Hepatocyte (in vitro differentiated cells): ENCODE results near the gene MOK.

ENCODE experiments used
- EZH2 ChIP-seq: fragments of 200-600 bp; sonication (generic); IDR thresholded peaks from 2 replicates; pipeline ENCODE4 v1.6.1; 2016; ENCODE audit warnings: antibody characterized with exemption, mild to moderate bottlenecking, borderline replicate concordance
- EZH2phosphoT487 ChIP-seq: fragments of 200-600 bp; sonication (generic); IDR thresholded peaks from one replicate; pipeline ENCODE4 v1.6.1; 2018; ENCODE audit warnings: antibody characterized with exemption, mild to moderate bottlenecking, low read depth, moderate library complexity; ENCODE audit not compliant: unreplicated experiment, severe bottlenecking
- TF ChIP-seq, protein P1 (sequence below): fragments of 200-600 bp; sonication (generic); IDR thresholded peaks from 2 replicates; pipeline ENCODE4 v1.5.1; 2016; ENCODE audit warnings: antibody characterized with exemption, mild to moderate bottlenecking; ENCODE audit not compliant: poor library complexity

DNA sequence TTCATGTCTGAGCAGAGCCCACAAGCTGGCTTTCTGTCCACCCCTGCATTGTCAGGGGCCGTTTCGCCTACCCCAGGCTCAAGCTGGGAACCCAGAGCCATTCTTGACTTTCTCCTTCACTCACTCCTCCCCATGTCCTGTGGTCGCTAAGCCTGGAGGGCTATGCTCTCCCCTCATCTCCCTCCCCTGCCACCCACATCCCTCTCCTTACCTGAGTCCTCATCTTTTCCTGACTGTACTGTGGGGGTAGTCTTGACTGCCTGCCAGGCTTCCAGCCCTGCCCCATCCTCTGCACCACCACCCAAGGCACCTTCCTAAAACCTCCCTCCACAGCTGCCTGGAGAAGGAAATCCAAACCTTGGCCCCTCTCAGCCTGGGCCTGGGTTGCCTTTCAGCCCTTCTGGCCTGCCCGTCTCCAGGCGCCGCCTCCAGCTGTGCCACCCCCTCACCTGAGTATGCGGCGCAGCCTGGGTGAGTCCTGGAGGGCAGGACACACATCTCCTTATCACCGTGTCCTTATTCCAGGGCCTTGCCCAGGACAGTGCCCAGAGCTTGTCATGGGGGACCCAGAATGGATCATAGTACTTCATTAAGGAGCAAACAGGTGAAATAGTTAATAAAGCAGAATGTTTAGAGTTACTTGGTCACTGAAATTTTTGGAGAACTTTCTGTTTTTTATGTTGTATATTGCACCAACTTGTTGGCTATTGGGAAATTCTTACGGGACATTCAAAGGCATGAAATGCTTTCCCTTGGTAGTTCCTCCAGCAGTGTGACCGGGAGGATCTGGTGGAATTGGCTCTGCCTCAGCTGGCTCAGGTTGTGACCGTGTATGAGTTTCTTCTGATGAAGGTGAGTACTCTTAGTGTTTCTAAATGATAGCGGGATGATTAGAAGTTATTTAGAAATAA is 29.1 kb upstream of the MOK start:
- TF ChIP-seq, protein P1, sequence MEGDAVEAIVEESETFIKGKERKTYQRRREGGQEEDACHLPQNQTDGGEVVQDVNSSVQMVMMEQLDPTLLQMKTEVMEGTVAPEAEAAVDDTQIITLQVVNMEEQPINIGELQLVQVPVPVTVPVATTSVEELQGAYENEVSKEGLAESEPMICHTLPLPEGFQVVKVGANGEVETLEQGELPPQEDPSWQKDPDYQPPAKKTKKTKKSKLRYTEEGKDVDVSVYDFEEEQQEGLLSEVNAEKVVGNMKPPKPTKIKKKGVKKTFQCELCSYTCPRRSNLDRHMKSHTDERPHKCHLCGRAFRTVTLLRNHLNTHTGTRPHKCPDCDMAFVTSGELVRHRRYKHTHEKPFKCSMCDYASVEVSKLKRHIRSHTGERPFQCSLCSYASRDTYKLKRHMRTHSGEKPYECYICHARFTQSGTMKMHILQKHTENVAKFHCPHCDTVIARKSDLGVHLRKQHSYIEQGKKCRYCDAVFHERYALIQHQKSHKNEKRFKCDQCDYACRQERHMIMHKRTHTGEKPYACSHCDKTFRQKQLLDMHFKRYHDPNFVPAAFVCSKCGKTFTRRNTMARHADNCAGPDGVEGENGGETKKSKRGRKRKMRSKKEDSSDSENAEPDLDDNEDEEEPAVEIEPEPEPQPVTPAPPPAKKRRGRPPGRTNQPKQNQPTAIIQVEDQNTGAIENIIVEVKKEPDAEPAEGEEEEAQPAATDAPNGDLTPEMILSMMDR: no peak
- TF ChIP-seq EZH2: no peak
- TF ChIP-seq EZH2phosphoT487: no peak
